Astrocyte of the spinal cord (primary cell): ENCODE data around the gene UCP2.
A peak's percentile ranks its signal among the peaks of the same experiment; 100 is the strongest.
"Not testable (repeated sequence)": the region's sequence is repeated elsewhere in the genome, so short reads cannot be mapped to it uniquely, and the experiment has no call there.

Experiments used
- DNase-seq: peaks from one replicate; pipeline ENCODE4 v3.0.0; 2011; ENCODE audit warnings: low read depth, low spot score
- H3K4me3 ChIP-seq: 2 replicates; pipeline ENCODE4 v1.5.1; 2011; ENCODE audit warnings: low read depth, mild to moderate bottlenecking, low read length, moderate library complexity
- in situ Hi-C: cut with HindIII; loops from 2 replicates; pipeline ENCODE4 v1.10.0; 2017; ENCODE audit warnings: low sequenced_read_pairs
- TF ChIP-seq, protein P1 (sequence below): IDR thresholded peaks from 2 replicates; pipeline ENCODE4 v1.5.1; 2012; ENCODE audit warnings: low read depth, mild to moderate bottlenecking, low read length, inconsistent platforms

UCP2 gene

DNA sequence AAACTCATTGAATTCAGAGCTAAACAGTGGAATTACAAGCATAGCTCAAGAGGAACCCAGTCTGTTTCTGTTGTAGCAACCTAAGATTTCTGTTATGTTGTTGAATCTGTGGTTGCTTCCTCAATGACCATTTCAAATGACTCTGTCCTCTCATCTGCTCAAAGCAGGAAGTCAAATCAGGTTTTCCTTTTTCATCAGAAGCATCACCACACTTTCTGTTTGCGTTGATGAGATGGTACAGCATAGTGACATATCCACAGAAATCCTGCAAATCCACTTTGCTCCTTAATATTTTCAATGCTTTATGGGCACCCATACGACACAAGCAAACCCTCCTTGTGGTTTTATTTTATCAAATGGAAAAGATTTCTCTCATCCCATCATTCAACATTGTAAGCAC, 12.6 kb upstream of the UCP2 start:
- in situ Hi-C loops: no loop called here
- no peak for DNase-seq
- TF ChIP-seq, protein P1, sequence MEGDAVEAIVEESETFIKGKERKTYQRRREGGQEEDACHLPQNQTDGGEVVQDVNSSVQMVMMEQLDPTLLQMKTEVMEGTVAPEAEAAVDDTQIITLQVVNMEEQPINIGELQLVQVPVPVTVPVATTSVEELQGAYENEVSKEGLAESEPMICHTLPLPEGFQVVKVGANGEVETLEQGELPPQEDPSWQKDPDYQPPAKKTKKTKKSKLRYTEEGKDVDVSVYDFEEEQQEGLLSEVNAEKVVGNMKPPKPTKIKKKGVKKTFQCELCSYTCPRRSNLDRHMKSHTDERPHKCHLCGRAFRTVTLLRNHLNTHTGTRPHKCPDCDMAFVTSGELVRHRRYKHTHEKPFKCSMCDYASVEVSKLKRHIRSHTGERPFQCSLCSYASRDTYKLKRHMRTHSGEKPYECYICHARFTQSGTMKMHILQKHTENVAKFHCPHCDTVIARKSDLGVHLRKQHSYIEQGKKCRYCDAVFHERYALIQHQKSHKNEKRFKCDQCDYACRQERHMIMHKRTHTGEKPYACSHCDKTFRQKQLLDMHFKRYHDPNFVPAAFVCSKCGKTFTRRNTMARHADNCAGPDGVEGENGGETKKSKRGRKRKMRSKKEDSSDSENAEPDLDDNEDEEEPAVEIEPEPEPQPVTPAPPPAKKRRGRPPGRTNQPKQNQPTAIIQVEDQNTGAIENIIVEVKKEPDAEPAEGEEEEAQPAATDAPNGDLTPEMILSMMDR: no peak
- no peak overlapping the region for H3K4me3 ChIP-seq

DNA sequence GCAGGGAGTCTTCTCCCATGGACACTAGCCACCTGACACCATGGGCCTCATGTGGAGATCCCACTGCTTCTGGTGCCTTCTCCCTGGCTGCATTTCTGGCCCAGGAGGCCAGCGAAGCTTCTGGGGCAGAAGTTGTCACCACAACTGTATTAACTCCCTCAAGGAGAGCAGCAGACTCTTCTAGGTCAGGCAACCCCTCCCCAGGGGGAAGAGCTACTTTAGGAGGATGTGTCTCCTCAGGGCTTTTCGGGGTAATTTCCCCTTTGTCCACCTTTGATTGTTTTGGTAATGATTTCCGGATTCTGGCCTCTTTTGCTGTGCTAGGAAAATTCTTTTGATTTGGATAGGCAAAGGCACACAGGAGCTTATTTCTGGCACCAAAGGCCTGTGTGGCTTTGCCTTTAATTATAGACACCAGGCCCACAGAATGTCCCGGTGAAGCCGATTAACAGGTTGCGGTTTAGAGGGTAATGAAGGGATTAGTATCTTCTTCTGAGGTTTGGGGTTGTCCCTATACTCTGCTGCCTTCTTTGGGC, 8.9 kb upstream of the UCP2 start:
- no peak for DNase-seq
- in situ Hi-C loops: no loop called here
- H3K4me3 ChIP-seq: no peak overlapping the region
- TF ChIP-seq, protein P1: no peak

DNA sequence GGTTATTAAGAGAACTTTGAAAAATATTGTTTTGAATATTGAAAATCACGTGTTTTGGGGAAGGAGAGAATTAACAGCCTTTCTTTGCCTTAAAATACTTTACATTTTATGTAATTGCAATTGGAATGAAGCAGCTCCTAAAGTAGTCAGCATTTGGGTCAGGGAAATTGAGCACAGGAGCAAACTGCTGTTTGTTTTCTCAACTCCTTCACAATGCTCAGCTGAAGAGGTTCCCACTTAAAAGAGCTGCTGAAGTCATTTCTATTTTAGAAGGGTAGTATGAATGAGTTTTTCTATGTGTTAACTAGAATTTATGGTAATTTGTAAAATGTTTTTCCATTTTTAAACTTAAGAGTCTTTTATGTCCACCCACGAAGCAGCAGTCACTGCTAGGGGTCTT, 8.1 kb upstream of the UCP2 start:
- no peak overlapping the region for H3K4me3 ChIP-seq
- TF ChIP-seq, protein P1: no peak
- in situ Hi-C loops: no loop called here
- no peak for DNase-seq

DNA sequence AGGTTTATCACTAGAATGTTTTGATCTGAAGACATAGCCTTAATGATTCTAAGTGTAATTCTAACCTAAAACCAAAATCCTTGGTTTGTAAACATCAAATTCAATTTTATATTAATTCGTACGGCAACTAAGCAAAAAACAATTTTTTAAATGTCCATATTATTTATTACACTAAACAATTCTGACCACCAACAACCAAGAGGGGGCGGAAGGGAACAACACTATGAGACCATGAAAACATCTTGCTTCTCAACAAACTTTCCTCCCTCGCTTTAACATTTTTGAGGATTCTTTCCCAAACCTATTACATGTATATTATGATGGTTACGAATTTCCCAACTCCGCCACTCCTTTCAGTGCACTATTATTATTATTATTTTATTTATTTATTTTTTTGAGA, 6.5 kb upstream of the UCP2 start:
- in situ Hi-C loops: no loop called here
- H3K4me3 ChIP-seq: no peak overlapping the region
- no peak for DNase-seq
- TF ChIP-seq, protein P1: no peak

DNA sequence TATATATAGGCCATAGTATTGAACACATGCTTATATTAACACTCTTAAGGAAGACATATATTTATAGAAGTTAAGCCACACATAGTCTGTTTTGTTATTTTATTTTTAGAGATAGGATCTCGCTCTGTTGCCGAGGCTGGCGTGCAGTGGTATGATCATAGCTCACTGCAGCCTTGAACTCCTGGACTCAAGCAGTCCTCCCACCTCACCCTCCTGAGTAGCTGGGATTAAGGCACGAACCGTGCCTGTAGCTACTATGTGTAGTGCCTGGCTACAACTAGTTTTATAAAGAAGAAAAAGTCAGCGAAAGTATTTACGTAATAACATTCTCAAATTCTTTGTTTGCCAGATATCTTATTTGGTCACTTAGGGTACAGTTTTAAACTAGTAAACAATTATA, 5.6 kb upstream of the UCP2 start:
- no peak for DNase-seq
- H3K4me3 ChIP-seq: no peak overlapping the region
- TF ChIP-seq, protein P1: no peak
- in situ Hi-C loops: no loop called here

DNA sequence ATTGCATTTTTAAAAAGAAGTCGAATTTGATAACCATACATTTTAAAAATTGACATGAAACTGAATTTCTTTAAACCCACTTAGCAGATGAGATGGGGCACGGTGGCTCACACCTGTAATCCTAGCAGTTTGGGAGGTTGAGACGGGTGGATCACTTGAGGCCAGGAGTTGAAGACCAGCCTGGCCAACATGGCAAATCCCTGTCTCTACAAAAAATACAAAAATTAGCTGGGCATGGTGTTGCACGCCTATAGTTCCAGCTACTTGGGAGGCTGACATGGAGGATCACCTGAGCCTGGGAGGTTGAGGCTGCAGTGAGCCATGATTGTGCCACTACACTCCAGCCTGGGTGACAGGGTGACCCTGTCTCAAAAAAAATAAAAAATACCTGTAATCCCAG, 3.0 kb upstream of the UCP2 start:
- H3K4me3 ChIP-seq, in situ Hi-C loops, DNase-seq: not testable (repeated sequence)

DNA sequence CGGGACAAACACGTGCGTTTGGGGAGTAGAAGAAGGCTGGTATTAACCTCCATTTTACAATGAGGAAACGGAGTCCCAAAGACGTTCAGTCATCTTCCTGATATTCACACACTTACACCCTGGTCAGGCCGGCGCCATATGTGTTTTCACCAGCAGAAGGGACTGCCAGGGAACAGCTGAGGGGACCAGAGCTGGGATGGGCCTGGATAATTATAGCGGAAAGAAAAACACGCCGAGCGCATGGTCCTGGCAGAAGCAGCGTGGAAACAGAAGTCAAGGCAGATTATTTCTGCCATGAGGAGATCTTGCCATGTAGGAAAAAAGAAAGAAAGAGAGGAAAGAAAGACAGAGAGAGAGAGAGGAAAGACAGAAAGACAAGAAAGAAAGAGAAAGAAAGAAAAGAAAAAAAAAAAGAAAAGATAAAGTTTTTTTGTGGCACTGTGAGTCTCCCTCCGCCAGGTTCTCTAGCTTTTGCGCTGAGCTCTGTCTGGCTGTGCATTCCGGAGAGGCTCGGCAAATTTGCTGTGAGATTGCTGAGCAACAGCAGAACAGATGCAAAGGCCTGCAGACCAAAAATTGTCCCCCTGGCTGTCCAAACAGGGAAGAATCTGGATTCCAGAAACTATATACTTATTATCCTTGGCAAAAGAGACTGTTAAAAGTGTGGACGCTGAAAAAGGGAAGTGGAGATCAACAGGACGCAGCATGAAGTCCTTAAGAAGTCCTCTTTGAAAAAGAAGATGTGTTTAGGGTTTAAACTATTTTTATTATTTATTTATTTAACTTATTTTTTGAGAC, 1.3 kb upstream of the UCP2 start:
- DNase-seq: no peak
- H3K4me3 ChIP-seq: peak overlapping the region; percentile 65
- in situ Hi-C loops: no loop called here
- TF ChIP-seq, protein P1: no peak
